ENCODE data around the gene KRTAP2-2.
"Not testable (repeated sequence)": the region's sequence is repeated elsewhere in the genome, so short reads cannot be mapped to it uniquely, and the experiment has no call there.

Gene KRTAP2-2

GRCh38 chr17:41064301-41064700 lies 9.3 kb upstream of the KRTAP2-2 start:
- no peak for DNase-seq (ENCODE audit: low read depth)

GRCh38 chr17:41063449-41063848 lies 8.4 kb upstream of the KRTAP2-2 start:
- no peak for DNase-seq (ENCODE audit: low read depth)

- DNase-seq (ENCODE audit: low read depth): no peak
Measured at GRCh38 chr17:41061964-41062363, 6.9 kb upstream of the KRTAP2-2 start.

- DNase-seq (ENCODE audit: low read depth): peak; percentile 88
Measured at GRCh38 chr17:41060052-41060604, 5.1 kb upstream of the KRTAP2-2 start, which contains the start of gene KRTAP2-3. TSS of gene KRTAP2-3 (minus strand) at chr17:41060114. CDS start at chr17:41060050, 64 bp downstream.

- not testable (repeated sequence) for DNase-seq (ENCODE audit: low read depth)
Measured at GRCh38 chr17:41059276-41060051, 4.4 kb upstream of the KRTAP2-2 start.

- no peak for DNase-seq (ENCODE audit: low read depth)
Measured at GRCh38 chr17:41058741-41059140, 3.7 kb upstream of the KRTAP2-2 start.

GRCh38 chr17:41057547-41057946 lies 2.5 kb upstream of the KRTAP2-2 start:
- no peak for DNase-seq (ENCODE audit: low read depth)

GRCh38 chr17:41054556-41054955 lies 474 bp downstream of the KRTAP2-2 start:
- DNase-seq (ENCODE audit: low read depth): not testable (repeated sequence)

GRCh38 chr17:41054025-41054424 lies 1.0 kb downstream of the KRTAP2-2 start:
- no peak for DNase-seq (ENCODE audit: low read depth)

GRCh38 chr17:41052566-41052965 lies 2.5 kb downstream of the KRTAP2-2 start:
- DNase-seq (ENCODE audit: low read depth): no peak

- no peak for DNase-seq (ENCODE audit: low read depth)
Measured at GRCh38 chr17:41049110-41049509, 5.9 kb downstream of the KRTAP2-2 start.

GRCh38 chr17:41048441-41048840 lies 6.6 kb downstream of the KRTAP2-2 start:
- DNase-seq (ENCODE audit: low read depth): no peak

GRCh38 chr17:41046735-41047465 lies 8.1 kb downstream of the KRTAP2-2 start, which contains the start of gene KRTAP2-1:
TSS of gene KRTAP2-1 (minus strand) at chr17:41047316. CDS start at chr17:41047267, 49 bp downstream.
- not testable (repeated sequence) for DNase-seq (ENCODE audit: low read depth)

GRCh38 chr17:41042953-41043352 lies 12.1 kb downstream of the KRTAP2-2 start:
- DNase-seq (ENCODE audit: low read depth): no peak

- not testable (repeated sequence) for DNase-seq (ENCODE audit: low read depth)
Measured at GRCh38 chr17:41040783-41041571, 14.1 kb downstream of the KRTAP2-2 start, which contains the start of gene KRTAP1-1. TSS of gene KRTAP1-1 (minus strand) at chr17:41041450. CDS start at chr17:41041397, 53 bp downstream.

GRCh38 chr17:41037853-41038350 lies 17.1 kb downstream of the KRTAP2-2 start:
- no peak for DNase-seq (ENCODE audit: low read depth)

- not testable (repeated sequence) for DNase-seq (ENCODE audit: low read depth)
Measured at GRCh38 chr17:41034346-41034935, 20.6 kb downstream of the KRTAP2-2 start, which contains the start of gene KRTAP1-3. TSS of gene KRTAP1-3 (minus strand) at chr17:41034874. CDS start at chr17:41034821, 53 bp downstream.

- no peak for DNase-seq (ENCODE audit: low read depth)
Measured at GRCh38 chr17:41029633-41030245, 25.3 kb downstream of the KRTAP2-2 start, which contains the start of gene KRTAP1-4. TSS of gene KRTAP1-4 (minus strand) at chr17:41030195. CDS start at chr17:41030078, 117 bp downstream.

- peak; percentile 48 for DNase-seq (ENCODE audit: low read depth)
Measured at GRCh38 chr17:41026715-41027471, 28.1 kb downstream of the KRTAP2-2 start, which contains the start of gene KRTAP1-5. TSS of gene KRTAP1-5 (minus strand) at chr17:41027208. CDS start at chr17:41027155, 53 bp downstream.
